Hepatocyte (in vitro differentiated cells): Measurements from ENCODE around the gene BARX2.

Experiments used
- CTCF ChIP-seq: fragments of 200-600 bp; sonication (generic); IDR thresholded peaks from 2 replicates; pipeline ENCODE4 v1.5.1; 2016; ENCODE audit warnings: antibody characterized with exemption, mild to moderate bottlenecking; ENCODE audit not compliant: poor library complexity
- EZH2 ChIP-seq: fragments of 200-600 bp; sonication (generic); IDR thresholded peaks from 2 replicates; pipeline ENCODE4 v1.6.1; 2016; ENCODE audit warnings: antibody characterized with exemption, mild to moderate bottlenecking, borderline replicate concordance

GRCh38 chr11:129443276-129443675 lies 67.6 kb downstream of the BARX2 start:
- TF ChIP-seq EZH2 (no peak), CTCF (no peak)
